Stimulated activated naive B cell treated with anti-CD40 and anti-IgM and Interleukin-4, amounts not matched to agents 10 μg/mL and 1 μg/mL and 100 μg/mL, for 72 hours (primary cell): Measurements from ENCODE around the gene CFAP61.
A peak's percentile ranks its signal among the peaks of the same experiment; 100 is the strongest.

Experiments used
- ATAC-seq, 2 donors: fragments of 150-1000 bp; cut with Tn5 transposase; replicated peaks; 2 replicates each; pipeline ENCODE4 v1.10.0; 2021; ENCODE audit warnings: moderate library complexity in 1 of 2
- DNase-seq: peaks from one replicate; pipeline ENCODE4 v3.0.0; 2021
- H3K27ac Mint-ChIP-seq: one replicate; pipeline ENCODE4 v1.8.0; 2022; ENCODE audit warnings: mild to moderate bottlenecking, mixed read lengths
- H3K27me3 Mint-ChIP-seq, 2 donors: one replicate each; pipeline ENCODE4 v1.8.0; 2022; ENCODE audit warnings: mixed read lengths in 2 of 2
- H3K36me3 Mint-ChIP-seq, 2 donors: one replicate each; pipeline ENCODE4 v1.8.0; 2022; ENCODE audit warnings: mixed read lengths in 2 of 2, mild to moderate bottlenecking in 1 of 2
- H3K4me1 Mint-ChIP-seq, 2 donors: one replicate each; pipeline ENCODE4 v1.8.0; 2022; ENCODE audit warnings: mixed read lengths in 2 of 2, mild to moderate bottlenecking in 1 of 2
- H3K4me3 Mint-ChIP-seq, 2 donors: one replicate each; pipeline ENCODE4 v1.8.0; 2022; ENCODE audit warnings: mild to moderate bottlenecking in 2 of 2, mixed read lengths in 2 of 2, moderate library complexity in 1 of 2
- H3K9me3 Mint-ChIP-seq, 2 donors: one replicate each; pipeline ENCODE4 v1.8.0; 2022; ENCODE audit warnings: mixed read lengths in 2 of 2, mild to moderate bottlenecking in 1 of 2

Gene CFAP61

DNA sequence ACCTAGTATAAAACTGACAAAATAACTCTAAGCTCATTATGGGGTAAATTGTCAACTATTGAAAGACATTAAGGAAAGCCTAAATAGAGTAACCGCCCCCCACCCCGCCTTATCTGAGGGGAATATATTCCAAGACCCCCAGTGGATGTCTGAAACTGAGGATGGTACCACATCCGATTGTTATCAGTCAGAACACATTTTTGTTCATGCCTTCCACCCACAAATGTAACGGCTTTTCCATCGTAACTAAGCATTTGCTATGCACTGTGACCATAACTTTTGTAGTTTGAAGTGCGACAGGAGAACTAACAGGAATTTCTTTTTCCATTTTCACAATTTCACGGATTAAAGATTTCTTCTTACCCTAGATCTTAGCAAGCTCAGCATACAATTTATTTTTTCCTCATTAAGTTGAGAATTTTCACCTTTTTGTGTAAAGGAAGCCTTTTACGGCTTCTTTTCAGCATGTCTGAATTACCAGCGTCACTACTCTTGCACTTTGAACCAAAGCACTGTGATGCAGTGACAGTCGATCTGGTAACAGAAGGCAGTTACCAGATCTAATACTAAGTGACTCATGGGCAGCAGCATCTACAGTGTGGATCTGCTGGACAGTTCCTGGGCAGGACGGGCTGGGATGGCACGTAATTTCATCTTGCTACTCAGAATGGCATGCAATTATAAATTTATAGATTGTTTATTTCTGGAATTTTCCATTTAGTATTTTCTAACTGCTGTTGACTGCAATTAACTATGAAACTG is 11.8 kb downstream of the CFAP61 start:
- H3K4me3 Mint-ChIP-seq: no peak overlapping the region
- DNase-seq (no peak), ATAC-seq (no peak)
- H3K36me3 Mint-ChIP-seq: no peaks in the 10 kb centered on the region
- H3K27me3 Mint-ChIP-seq: peaks cover 13 to 24% of the 10 kb centered on the region in 2 donors
- no peak overlapping the region for H3K27ac Mint-ChIP-seq
- no peaks in the 10 kb centered on the region for H3K9me3 Mint-ChIP-seq
- H3K4me1 Mint-ChIP-seq: no peaks in the 10 kb centered on the region

DNA sequence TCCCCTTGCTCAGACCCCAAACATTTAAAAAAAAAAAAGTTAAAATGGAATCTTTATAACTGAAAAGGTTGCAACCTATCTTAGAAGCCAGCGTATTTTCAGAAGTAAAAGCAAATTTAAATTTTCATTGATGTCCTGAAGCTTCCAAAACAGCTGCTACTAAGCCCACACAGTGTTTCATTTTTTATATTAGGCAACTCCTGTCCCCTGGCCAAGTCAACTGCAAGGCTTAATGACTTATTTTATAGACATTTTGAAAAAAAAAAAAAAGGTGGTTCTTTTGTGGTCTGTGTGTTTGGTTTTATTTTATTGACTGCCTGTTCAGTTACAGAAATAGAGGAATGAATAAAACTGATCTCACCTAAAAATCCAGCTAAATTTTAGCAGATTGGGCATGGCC is 13.0 kb downstream of the CFAP61 start:
- no peak overlapping the region for H3K4me3 Mint-ChIP-seq
- no peak overlapping the region for H3K27ac Mint-ChIP-seq
- no peaks in the 10 kb centered on the region for H3K36me3 Mint-ChIP-seq
- no peak for ATAC-seq
- peaks cover 18 to 19% of the 10 kb centered on the region in 2 donors for H3K27me3 Mint-ChIP-seq
- no peak for DNase-seq
- no peaks in the 10 kb centered on the region for H3K4me1 Mint-ChIP-seq
- no peaks in the 10 kb centered on the region for H3K9me3 Mint-ChIP-seq

GRCh38 chr20:20070871-20071726 is 18.8 kb downstream of the CFAP61 start:
- Mint-ChIP-seq H3K27ac (no peak overlapping the region), H3K36me3 (no peaks in the 10 kb centered on the region), H3K9me3 (no peaks in the 10 kb centered on the region), H3K4me3 (no peak overlapping the region), H3K27me3 (peaks cover 0 to 11% of the 10 kb centered on the region in 2 donors), H3K4me1 (no peaks in the 10 kb centered on the region)
- no peak for DNase-seq
- ATAC-seq: no peak

GRCh38 chr20:20073801-20074371 is 21.6 kb downstream of the CFAP61 start:
- no peak for ATAC-seq
- H3K27ac Mint-ChIP-seq: no peak overlapping the region
- no peak for DNase-seq

GRCh38 chr20:20075032-20075431 is 22.7 kb downstream of the CFAP61 start:
- Mint-ChIP-seq H3K27ac (no peak overlapping the region), H3K4me1 (no peaks in the 10 kb centered on the region), H3K9me3 (no peaks in the 10 kb centered on the region), H3K27me3 (peaks cover 5 to 14% of the 10 kb centered on the region in 2 donors), H3K36me3 (no peaks in the 10 kb centered on the region), H3K4me3 (no peak overlapping the region)
- DNase-seq (no peak), ATAC-seq (no peak)

More at GRCh38 chr20:20073801-20074371, 21.6 kb downstream of the CFAP61 start:
- H3K4me1 Mint-ChIP-seq: no peaks in the 10 kb centered on the region
- H3K9me3 Mint-ChIP-seq: no peaks in the 10 kb centered on the region
- no peak overlapping the region for H3K4me3 Mint-ChIP-seq
- H3K27me3 Mint-ChIP-seq: peaks cover 10 to 11% of the 10 kb centered on the region in 2 donors
- H3K36me3 Mint-ChIP-seq: no peaks in the 10 kb centered on the region

DNA sequence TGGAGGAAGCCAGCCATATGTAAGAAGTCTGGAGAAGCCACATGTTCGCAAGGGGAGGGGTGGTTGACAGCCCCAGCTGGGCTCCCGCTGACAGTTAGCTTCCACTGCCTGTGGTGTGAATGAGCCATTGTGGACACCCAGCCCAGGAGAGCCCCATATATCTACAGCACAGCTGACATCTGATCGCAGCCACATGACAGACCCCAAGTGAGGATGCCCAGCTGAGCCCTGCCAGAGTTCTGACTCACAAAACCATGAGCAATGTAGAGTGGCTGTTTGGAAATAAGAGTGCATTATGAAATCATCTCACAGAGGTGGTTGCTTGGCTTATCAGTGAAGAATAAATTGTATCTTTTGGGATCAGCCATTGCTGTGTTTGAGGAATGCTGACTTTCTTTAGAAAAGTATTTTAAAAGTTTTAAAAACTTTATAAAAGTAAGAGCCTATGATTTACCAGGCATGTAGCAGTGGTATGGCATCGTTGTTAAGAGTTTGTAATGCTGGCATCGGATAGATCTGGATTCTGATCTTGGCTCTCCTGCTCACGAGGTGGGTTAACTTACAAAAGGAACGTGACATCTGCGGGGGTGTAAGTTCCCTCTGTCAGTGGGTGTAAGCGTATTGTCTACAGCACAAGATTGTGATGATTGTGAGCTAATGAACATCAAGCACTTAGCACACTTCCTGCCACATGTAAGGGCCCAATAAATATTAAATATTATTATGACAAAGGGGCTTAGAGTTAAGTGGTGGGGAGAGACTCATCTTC is 24.1 kb downstream of the CFAP61 start:
- no peaks in the 10 kb centered on the region for H3K9me3 Mint-ChIP-seq
- no peaks in the 10 kb centered on the region for H3K36me3 Mint-ChIP-seq
- H3K4me1 Mint-ChIP-seq: no peaks in the 10 kb centered on the region
- no peak for DNase-seq
- ATAC-seq: no peak
- H3K4me3 Mint-ChIP-seq: no peak overlapping the region
- no peak overlapping the region for H3K27ac Mint-ChIP-seq
- H3K27me3 Mint-ChIP-seq: peaks cover 7 to 14% of the 10 kb centered on the region in 2 donors

DNA sequence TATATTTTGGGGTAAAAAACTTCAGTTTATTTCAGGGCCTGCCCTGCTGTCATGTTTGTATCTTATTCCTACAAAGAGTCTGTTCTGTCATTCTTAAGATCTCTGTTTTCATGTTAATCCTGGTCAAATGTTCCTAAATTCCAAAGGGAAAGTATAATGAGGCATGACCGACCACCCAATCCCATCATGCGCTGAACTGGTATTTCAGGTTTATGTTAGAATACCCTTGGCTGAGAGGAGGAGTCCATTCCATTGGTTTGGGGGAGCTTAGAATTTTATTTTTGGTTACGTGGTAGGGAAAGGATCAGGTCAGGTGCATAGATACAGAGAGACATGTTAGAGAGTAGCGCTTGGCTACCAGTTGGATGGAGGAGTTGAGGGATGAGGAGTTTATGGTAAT is 25.7 kb downstream of the CFAP61 start:
- peaks cover 12 to 14% of the 10 kb centered on the region in 2 donors for H3K27me3 Mint-ChIP-seq
- H3K27ac Mint-ChIP-seq: no peak overlapping the region
- no peak overlapping the region for H3K4me3 Mint-ChIP-seq
- no peaks in the 10 kb centered on the region for H3K4me1 Mint-ChIP-seq
- H3K9me3 Mint-ChIP-seq: no peaks in the 10 kb centered on the region
- no peak for ATAC-seq
- no peak for DNase-seq
- no peaks in the 10 kb centered on the region for H3K36me3 Mint-ChIP-seq

DNA sequence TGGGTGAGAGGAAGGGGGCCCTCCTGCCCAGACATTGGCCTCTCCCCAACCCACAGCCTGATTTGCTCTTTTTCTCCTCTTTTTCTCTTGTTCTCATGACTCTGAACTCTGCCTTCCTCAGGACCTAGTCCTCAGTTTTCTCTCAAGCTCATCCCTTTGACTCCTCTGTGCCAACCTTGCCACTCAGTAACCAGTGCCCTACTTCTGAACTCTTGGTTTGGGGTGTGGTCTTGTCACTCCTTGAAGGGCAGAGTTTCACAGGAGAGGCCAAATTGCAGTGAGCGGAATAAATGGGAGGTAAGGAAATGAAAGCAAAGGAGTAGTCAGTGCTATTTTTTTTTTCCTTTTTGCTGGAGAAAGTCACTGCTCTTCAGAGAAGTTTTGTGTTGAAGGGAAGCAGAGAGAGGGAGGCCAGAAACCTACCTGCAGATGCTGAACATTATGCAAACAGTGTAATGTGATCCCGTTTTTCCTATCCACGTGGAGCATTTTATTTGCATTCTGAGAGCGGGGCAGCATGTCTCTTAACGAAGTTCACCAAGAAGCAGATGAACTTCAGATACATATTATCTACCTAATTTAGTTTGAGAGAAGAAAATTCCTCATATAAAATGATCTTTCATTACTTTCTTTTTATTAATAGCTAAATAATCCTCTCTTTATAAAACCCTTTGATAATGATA is 26.9 kb downstream of the CFAP61 start:
- peaks cover 2 to 5% of the 10 kb centered on the region in 2 donors for H3K4me1 Mint-ChIP-seq
- H3K27me3 Mint-ChIP-seq: peaks cover 8 to 14% of the 10 kb centered on the region in 2 donors
- no peak overlapping the region for H3K4me3 Mint-ChIP-seq
- no peaks in the 10 kb centered on the region for H3K36me3 Mint-ChIP-seq
- no peak for ATAC-seq
- H3K9me3 Mint-ChIP-seq: no peaks in the 10 kb centered on the region
- no peak for DNase-seq
- no peak overlapping the region for H3K27ac Mint-ChIP-seq

DNA sequence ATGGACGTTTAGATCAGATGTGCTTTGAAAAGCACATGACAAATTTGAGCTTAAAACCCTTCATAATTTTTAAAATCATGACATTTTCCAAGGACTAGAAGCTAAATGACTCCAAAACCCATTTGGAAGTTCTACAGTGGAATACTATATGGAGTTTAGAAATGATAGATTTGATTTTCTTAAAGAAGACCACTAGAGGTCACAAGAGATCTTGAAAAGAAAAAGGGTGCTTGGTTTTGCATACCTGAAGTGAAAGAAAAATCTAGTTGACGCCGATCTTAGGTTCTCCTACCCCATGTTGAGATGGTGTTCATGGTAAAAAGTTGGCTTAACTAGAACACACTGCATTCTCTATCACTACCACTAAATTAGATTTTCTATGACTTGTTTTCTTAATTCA is 31.5 kb downstream of the CFAP61 start:
- Mint-ChIP-seq H3K27ac (no peak overlapping the region), H3K4me1 (peaks cover 2 to 10% of the 10 kb centered on the region in 2 donors), H3K36me3 (no peaks in the 10 kb centered on the region), H3K9me3 (no peaks in the 10 kb centered on the region), H3K27me3 (peaks cover 8% of the 10 kb centered on the region in 2 donors), H3K4me3 (peak overlapping the region; percentile 33 to 74)
- peak; percentile 81 to 89 for ATAC-seq
- DNase-seq: no peak

GRCh38 chr20:20084296-20084752 is 32.0 kb downstream of the CFAP61 start:
- H3K27ac Mint-ChIP-seq: no peak overlapping the region
- H3K4me1 Mint-ChIP-seq: peaks cover 2 to 10% of the 10 kb centered on the region in 2 donors
- H3K36me3 Mint-ChIP-seq: no peaks in the 10 kb centered on the region
- peak overlapping the region in 1 of 2 donors; percentile 74 for H3K4me3 Mint-ChIP-seq
- H3K9me3 Mint-ChIP-seq: no peaks in the 10 kb centered on the region
- no peak for DNase-seq
- peak in 1 of 2 donors; percentile 12 for ATAC-seq
- H3K27me3 Mint-ChIP-seq: peaks cover 4 to 9% of the 10 kb centered on the region in 2 donors

DNA sequence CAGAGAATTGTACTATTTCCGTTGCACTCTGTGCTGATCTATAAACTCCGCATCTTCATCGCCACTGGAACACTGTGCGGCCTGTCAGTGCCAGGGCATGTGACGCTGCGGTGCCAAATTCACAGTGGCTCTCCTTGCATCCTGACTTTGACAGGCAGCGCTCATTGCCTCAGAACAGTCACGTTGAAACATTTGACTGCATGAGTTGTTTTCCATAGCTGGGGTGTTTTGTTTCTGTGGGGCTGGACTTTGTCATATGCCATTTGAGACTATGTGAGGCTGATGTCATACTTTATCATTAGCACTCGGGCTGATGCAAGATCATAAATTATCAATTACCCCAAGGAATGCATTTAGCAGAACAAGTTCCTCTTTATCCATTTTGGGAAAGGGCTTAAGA is 32.7 kb downstream of the CFAP61 start:
- Mint-ChIP-seq H3K9me3 (no peaks in the 10 kb centered on the region), H3K4me3 (no peak overlapping the region)

GRCh38 chr20:20085812-20086211 is 33.5 kb downstream of the CFAP61 start:
- H3K9me3 Mint-ChIP-seq: no peaks in the 10 kb centered on the region
- peaks cover 2 to 10% of the 10 kb centered on the region in 2 donors for H3K4me1 Mint-ChIP-seq
- H3K27ac Mint-ChIP-seq: no peak overlapping the region
- no peak overlapping the region for H3K4me3 Mint-ChIP-seq
- H3K36me3 Mint-ChIP-seq: no peaks in the 10 kb centered on the region
- ATAC-seq: no peak
- H3K27me3 Mint-ChIP-seq: peaks cover 4 to 21% of the 10 kb centered on the region in 2 donors
- no peak for DNase-seq

More for the DNA sequence above, 32.7 kb downstream of the CFAP61 start:
- DNase-seq: no peak
- no peak overlapping the region for H3K27ac Mint-ChIP-seq
- H3K36me3 Mint-ChIP-seq: no peaks in the 10 kb centered on the region
- peaks cover 4 to 16% of the 10 kb centered on the region in 2 donors for H3K27me3 Mint-ChIP-seq
- H3K4me1 Mint-ChIP-seq: peaks cover 2 to 10% of the 10 kb centered on the region in 2 donors
- no peak for ATAC-seq

GRCh38 chr20:20089018-20089417 is 36.7 kb downstream of the CFAP61 start:
- Mint-ChIP-seq H3K9me3 (no peaks in the 10 kb centered on the region), H3K27ac (no peak overlapping the region), H3K4me3 (no peak overlapping the region), H3K27me3 (peaks cover 9 to 19% of the 10 kb centered on the region in 2 donors), H3K4me1 (peaks cover 0 to 7% of the 10 kb centered on the region in 2 donors), H3K36me3 (no peaks in the 10 kb centered on the region)
- DNase-seq: no peak
- ATAC-seq: no peak
